SK-N-SH (cell line): ENCODE results near the gene LSG1.

ENCODE experiments used
- CHD2 ChIP-seq: fragments of 150-350 bp; IDR thresholded peaks from 2 replicates; pipeline ENCODE4 v1.6.1; 2018; ENCODE audit warnings: low read length; ENCODE audit not compliant: partially characterized antibody
- ELF1 ChIP-seq: IDR thresholded peaks from 2 replicates; pipeline ENCODE4 v1.4.0; 2012
- EP300 ChIP-seq, 2 experiments: IDR thresholded peaks; 2 replicates each; pipeline versions ENCODE4 v1.4.0 to v1.6.1; 2012; ENCODE audit warnings: borderline replicate concordance in 1 of 2, low read depth in 1 of 2, low read length in 1 of 2
- GABPA ChIP-seq: IDR thresholded peaks from 2 replicates; pipeline ENCODE4 v1.4.0; 2012; ENCODE audit warnings: low read depth, mild to moderate bottlenecking
- TAF1 ChIP-seq: IDR thresholded peaks from 2 replicates; pipeline ENCODE4 v1.6.1; 2012; ENCODE audit warnings: low read depth, mild to moderate bottlenecking, low read length, moderate library complexity, borderline replicate concordance
- YY1 ChIP-seq: IDR thresholded peaks from 2 replicates; pipeline ENCODE4 v1.4.0; 2012; ENCODE audit warnings: low read depth, mild to moderate bottlenecking
- TF ChIP-seq, protein P1 (sequence below): fragments of 200-600 bp; sonication (generic); IDR thresholded peaks from 2 replicates; pipeline ENCODE4 v1.6.1; 2017; ENCODE audit warnings: antibody characterized with exemption, mild to moderate bottlenecking, moderate library complexity
- TF ChIP-seq, protein P2 (sequence below): IDR thresholded peaks from 2 replicates; pipeline ENCODE4 v1.4.0; 2012; ENCODE audit warnings: low read depth

DNA sequence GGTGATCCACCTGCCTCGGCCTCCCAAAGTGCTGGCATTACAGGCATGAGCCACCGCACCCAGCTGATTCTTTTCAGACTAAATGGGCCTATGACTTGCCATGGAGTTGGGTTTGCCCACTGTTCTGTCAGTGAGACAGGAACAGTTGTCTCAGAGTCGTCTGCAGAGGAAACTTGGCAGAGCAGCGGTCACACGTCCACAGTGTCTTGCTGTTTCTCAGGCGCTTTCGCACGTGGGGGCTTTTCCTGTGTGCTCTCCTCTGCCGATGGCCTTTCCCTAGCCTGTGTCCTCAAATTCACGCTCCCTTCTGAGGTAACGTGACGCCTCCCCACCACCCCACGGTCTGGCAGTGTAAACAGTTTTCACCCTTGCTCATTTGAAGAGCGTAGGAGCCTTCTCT is 50.0 kb downstream of the LSG1 start:
- TF ChIP-seq GABPA: no peak
- no peak for TF ChIP-seq TAF1
- TF ChIP-seq, protein P1, sequence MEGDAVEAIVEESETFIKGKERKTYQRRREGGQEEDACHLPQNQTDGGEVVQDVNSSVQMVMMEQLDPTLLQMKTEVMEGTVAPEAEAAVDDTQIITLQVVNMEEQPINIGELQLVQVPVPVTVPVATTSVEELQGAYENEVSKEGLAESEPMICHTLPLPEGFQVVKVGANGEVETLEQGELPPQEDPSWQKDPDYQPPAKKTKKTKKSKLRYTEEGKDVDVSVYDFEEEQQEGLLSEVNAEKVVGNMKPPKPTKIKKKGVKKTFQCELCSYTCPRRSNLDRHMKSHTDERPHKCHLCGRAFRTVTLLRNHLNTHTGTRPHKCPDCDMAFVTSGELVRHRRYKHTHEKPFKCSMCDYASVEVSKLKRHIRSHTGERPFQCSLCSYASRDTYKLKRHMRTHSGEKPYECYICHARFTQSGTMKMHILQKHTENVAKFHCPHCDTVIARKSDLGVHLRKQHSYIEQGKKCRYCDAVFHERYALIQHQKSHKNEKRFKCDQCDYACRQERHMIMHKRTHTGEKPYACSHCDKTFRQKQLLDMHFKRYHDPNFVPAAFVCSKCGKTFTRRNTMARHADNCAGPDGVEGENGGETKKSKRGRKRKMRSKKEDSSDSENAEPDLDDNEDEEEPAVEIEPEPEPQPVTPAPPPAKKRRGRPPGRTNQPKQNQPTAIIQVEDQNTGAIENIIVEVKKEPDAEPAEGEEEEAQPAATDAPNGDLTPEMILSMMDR: no peak
- no peak for TF ChIP-seq EP300 (IDR thresholded peaks at IDR 0.05; ENCODE audit: borderline replicate concordance in 1 of 2, low read depth in 1 of 2, low read length in 1 of 2)
- TF ChIP-seq CHD2: no peak
- TF ChIP-seq, protein P2, sequence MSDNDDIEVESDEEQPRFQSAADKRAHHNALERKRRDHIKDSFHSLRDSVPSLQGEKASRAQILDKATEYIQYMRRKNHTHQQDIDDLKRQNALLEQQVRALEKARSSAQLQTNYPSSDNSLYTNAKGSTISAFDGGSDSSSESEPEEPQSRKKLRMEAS: no peak
- no peak for TF ChIP-seq YY1
- TF ChIP-seq ELF1: no peak
